Measurements from ENCODE around the gene PUSL1. TPM values are rescaled to one million over a fixed set of nuclear protein-coding genes. Genes with fewer than 3 reads are reported as not detected.
A peak's percentile ranks its signal among the peaks of the same experiment; 100 is the strongest.

The PUSL1 gene
- total and polyA plus RNA-seq, 2 experiments from 2014 or later = 41.5 to 55.8 TPM

DNA sequence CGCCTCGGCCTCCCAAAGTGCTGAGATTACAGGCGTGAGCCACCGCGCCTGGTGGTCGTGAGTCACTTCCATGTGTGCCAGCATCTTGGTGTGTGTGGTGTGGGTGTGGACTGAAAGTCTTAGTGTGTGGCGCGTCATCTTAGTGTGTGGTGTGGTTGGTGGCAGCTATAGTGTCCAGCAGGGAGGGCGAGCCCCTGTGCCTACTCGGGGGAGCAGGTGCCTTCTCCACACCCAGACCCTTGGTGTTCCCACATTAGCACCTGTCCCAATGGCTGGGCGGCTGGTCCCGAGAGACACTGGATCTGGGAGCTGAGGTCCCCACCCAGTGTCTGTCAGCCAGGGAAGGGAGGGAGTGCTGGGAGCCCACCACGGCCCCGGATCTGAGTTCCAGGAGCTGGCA is 25.4 kb upstream of the PUSL1 start:
- H3K27me3 ChIP-seq (ENCODE audit: insufficient read depth) = no peaks in the 10 kb centered on the region
- no peak overlapping the region for H3K4me2 ChIP-seq
- no peaks in the 10 kb centered on the region for H3K79me2 ChIP-seq (replicated peaks; ENCODE audit: insufficient read depth)
- Mint-ChIP-seq H3K4me3 (no peak overlapping the region), H3K36me3 (ENCODE audit: low read depth) (no peaks in the 10 kb centered on the region), H3K27me3 (ENCODE audit: insufficient read depth, low read depth, poor library complexity) (peaks cover 11% of the 10 kb centered on the region), H3K27ac (no peak overlapping the region), H3K4me1 (no peaks in the 10 kb centered on the region; the same call in 2 of the 3 replicates), H3K9me3 (no peaks in the 10 kb centered on the region)
- TF ChIP-seq, protein P1, sequence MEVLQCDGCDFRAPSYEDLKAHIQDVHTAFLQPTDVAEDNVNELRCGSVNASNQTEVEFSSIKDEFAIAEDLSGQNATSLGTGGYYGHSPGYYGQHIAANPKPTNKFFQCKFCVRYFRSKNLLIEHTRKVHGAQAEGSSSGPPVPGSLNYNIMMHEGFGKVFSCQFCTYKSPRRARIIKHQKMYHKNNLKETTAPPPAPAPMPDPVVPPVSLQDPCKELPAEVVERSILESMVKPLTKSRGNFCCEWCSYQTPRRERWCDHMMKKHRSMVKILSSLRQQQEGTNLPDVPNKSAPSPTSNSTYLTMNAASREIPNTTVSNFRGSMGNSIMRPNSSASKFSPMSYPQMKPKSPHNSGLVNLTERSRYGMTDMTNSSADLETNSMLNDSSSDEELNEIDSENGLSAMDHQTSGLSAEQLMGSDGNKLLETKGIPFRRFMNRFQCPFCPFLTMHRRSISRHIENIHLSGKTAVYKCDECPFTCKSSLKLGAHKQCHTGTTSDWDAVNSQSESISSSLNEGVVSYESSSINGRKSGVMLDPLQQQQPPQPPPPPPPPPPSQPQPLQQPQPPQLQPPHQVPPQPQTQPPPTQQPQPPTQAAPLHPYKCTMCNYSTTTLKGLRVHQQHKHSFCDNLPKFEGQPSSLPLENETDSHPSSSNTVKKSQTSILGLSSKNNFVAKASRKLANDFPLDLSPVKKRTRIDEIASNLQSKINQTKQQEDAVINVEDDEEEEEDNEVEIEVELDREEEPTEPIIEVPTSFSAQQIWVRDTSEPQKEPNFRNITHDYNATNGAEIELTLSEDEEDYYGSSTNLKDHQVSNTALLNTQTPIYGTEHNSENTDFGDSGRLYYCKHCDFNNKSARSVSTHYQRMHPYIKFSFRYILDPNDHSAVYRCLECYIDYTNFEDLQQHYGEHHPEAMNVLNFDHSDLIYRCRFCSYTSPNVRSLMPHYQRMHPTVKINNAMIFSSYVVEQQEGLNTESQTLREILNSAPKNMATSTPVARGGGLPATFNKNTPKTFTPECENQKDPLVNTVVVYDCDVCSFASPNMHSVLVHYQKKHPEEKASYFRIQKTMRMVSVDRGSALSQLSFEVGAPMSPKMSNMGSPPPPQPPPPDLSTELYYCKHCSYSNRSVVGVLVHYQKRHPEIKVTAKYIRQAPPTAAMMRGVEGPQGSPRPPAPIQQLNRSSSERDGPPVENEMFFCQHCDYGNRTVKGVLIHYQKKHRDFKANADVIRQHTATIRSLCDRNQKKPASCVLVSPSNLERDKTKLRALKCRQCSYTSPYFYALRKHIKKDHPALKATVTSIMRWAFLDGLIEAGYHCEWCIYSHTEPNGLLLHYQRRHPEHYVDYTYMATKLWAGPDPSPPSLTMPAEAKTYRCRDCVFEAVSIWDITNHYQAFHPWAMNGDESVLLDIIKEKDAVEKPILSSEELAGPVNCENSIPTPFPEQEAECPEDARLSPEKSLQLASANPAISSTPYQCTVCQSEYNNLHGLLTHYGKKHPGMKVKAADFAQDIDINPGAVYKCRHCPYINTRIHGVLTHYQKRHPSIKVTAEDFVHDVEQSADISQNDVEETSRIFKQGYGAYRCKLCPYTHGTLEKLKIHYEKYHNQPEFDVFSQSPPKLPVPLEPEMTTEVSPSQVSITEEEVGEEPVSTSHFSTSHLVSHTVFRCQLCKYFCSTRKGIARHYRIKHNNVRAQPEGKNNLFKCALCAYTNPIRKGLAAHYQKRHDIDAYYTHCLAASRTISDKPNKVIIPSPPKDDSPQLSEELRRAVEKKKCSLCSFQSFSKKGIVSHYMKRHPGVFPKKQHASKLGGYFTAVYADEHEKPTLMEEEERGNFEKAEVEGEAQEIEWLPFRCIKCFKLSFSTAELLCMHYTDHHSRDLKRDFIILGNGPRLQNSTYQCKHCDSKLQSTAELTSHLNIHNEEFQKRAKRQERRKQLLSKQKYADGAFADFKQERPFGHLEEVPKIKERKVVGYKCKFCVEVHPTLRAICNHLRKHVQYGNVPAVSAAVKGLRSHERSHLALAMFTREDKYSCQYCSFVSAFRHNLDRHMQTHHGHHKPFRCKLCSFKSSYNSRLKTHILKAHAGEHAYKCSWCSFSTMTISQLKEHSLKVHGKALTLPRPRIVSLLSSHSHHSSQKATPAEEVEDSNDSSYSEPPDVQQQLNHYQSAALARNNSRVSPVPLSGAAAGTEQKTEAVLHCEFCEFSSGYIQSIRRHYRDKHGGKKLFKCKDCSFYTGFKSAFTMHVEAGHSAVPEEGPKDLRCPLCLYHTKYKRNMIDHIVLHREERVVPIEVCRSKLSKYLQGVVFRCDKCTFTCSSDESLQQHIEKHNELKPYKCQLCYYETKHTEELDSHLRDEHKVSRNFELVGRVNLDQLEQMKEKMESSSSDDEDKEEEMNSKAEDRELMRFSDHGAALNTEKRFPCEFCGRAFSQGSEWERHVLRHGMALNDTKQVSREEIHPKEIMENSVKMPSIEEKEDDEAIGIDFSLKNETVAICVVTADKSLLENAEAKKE (CRISPR knock-in tag; IDR thresholded peaks at IDR 0.05) = no peak
- TF ChIP-seq, protein P2, sequence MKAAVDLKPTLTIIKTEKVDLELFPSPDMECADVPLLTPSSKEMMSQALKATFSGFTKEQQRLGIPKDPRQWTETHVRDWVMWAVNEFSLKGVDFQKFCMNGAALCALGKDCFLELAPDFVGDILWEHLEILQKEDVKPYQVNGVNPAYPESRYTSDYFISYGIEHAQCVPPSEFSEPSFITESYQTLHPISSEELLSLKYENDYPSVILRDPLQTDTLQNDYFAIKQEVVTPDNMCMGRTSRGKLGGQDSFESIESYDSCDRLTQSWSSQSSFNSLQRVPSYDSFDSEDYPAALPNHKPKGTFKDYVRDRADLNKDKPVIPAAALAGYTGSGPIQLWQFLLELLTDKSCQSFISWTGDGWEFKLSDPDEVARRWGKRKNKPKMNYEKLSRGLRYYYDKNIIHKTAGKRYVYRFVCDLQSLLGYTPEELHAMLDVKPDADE (IDR thresholded peaks at IDR 0.05) = no peak
- TF ChIP-seq NANOG (IDR thresholded peaks at IDR 0.05; ENCODE audit: borderline replicate concordance) (no peak), ZNF114 (CRISPR knock-in tag; IDR thresholded peaks at IDR 0.05) (no peak), CREB1 (CRISPR knock-in tag; IDR thresholded peaks at IDR 0.05; ENCODE audit: low read depth) (no peak)
- H3K4me1 ChIP-seq (ENCODE audit: insufficient read depth) = no peaks in the 10 kb centered on the region
- no peak overlapping the region for H3K27ac ChIP-seq (ENCODE audit: low read depth)
- DNase-seq (ENCODE audit: low spot score) (no peak), ATAC-seq (no peak)
- H3F3A ChIP-seq (replicated peaks; ENCODE audit: low read depth) = no peaks in the 10 kb centered on the region
- no peak overlapping the region for H3K4me3 ChIP-seq
- H2AFZ ChIP-seq = no peak overlapping the region
- H3K9me2 ChIP-seq (ENCODE audit: insufficient read depth) = no peaks in the 10 kb centered on the region
- H4K20me1 ChIP-seq (replicated peaks; ENCODE audit: insufficient read depth) = no peaks in the 10 kb centered on the region
- no peaks in the 10 kb centered on the region for H3K36me3 ChIP-seq (ENCODE audit: insufficient read depth)

- Histone ChIP-seq H3K27ac (ENCODE audit: low read depth) (no peak overlapping the region), H3K4me1 (ENCODE audit: insufficient read depth) (no peaks in the 10 kb centered on the region), H3F3A (replicated peaks; ENCODE audit: low read depth) (no peaks in the 10 kb centered on the region), H4K20me1 (replicated peaks; ENCODE audit: insufficient read depth) (no peaks in the 10 kb centered on the region), H3K4me2 (no peak overlapping the region), H3K4me3 (no peak overlapping the region), H3K79me2 (replicated peaks; ENCODE audit: insufficient read depth) (no peaks in the 10 kb centered on the region), H2AFZ (no peak overlapping the region), H3K27me3 (ENCODE audit: insufficient read depth) (no peaks in the 10 kb centered on the region), H3K9me2 (ENCODE audit: insufficient read depth) (no peaks in the 10 kb centered on the region), H3K36me3 (ENCODE audit: insufficient read depth) (no peaks in the 10 kb centered on the region)
- peak; percentile 45 for ATAC-seq
- H3K9me3 Mint-ChIP-seq = no peaks in the 10 kb centered on the region
- H3K4me1 Mint-ChIP-seq = no peaks in the 10 kb centered on the region; the same call in 2 of the 3 replicates
- no peak overlapping the region for H3K27ac Mint-ChIP-seq
- no peaks in the 10 kb centered on the region for H3K36me3 Mint-ChIP-seq (ENCODE audit: low read depth)
- peak; percentile 64 for DNase-seq (ENCODE audit: low spot score)
- H3K27me3 Mint-ChIP-seq (ENCODE audit: insufficient read depth, low read depth, poor library complexity) = peaks cover 8% of the 10 kb centered on the region
- no peak overlapping the region for H3K4me3 Mint-ChIP-seq
- no peak for TF ChIP-seq EZH2phosphoT487 (IDR thresholded peaks at IDR 0.05; ENCODE audit: unreplicated experiment)
- TF ChIP-seq POLR2AphosphoS5 (IDR thresholded peaks at IDR 0.05; ENCODE audit: low read depth) = no peak
- TF ChIP-seq, protein P2 (IDR thresholded peaks at IDR 0.05) = no peak
These were observed 24.6 kb upstream of the PUSL1 start for GRCh38 chr1:1283821-1284220.

Data from GM23338 (cell line).